ENCODE results near the gene MAPKAP1.
A peak's percentile ranks its signal among the peaks of the same experiment; 100 is the strongest.
"Not testable (repeated sequence)": the region's sequence is repeated elsewhere in the genome, so short reads cannot be mapped to it uniquely, and the experiment has no call there.

MAPKAP1 gene

GRCh38 chr9:125404733-125405132 lies 302.3 kb downstream of the MAPKAP1 start:
- DNase-seq, result no peak

GRCh38 chr9:125400725-125401716 lies 306.0 kb downstream of the MAPKAP1 start:
- no peak for DNase-seq

- DNase-seq, result not testable (repeated sequence)
Observed at GRCh38 chr9:125400232-125400631, 306.8 kb downstream of the MAPKAP1 start.

GRCh38 chr9:125399666-125400065 lies 307.3 kb downstream of the MAPKAP1 start:
- no peak for DNase-seq

GRCh38 chr9:125399165-125399564 lies 307.8 kb downstream of the MAPKAP1 start:
- DNase-seq, result no peak

- no peak for DNase-seq
Observed at GRCh38 chr9:125398243-125398642, 308.8 kb downstream of the MAPKAP1 start.

- peak; percentile 74 for DNase-seq
Observed at GRCh38 chr9:125397736-125398135, 309.3 kb downstream of the MAPKAP1 start.

- DNase-seq, result no peak
Observed at GRCh38 chr9:125396799-125397198, 310.2 kb downstream of the MAPKAP1 start.

- DNase-seq, result no peak
Observed at GRCh38 chr9:125393426-125393825, 313.6 kb downstream of the MAPKAP1 start.

GRCh38 chr9:125391704-125392103 lies 315.3 kb downstream of the MAPKAP1 start:
- DNase-seq, result no peak

GRCh38 chr9:125388978-125389377 lies 318.0 kb downstream of the MAPKAP1 start:
- DNase-seq, result no peak

GRCh38 chr9:125387861-125388524 lies 319.0 kb downstream of the MAPKAP1 start:
- DNase-seq, result no peak

Data from NCI-H1105 treated with DMSO at 0.1 percent for 48 hours (cell line).